IMR-90 (cell line): Measurements from ENCODE around the gene CEP41. TPM values are rescaled to one million over a fixed set of nuclear protein-coding genes. Genes with fewer than 3 reads are reported as not detected.

Experiments
- ATAC-seq: fragments of 200-7000 bp; cut with Tn5 transposase; 2 replicates; pipeline ENCODE4 v1.9.1; 2020; ENCODE audit warnings: low read depth, mild to moderate bottlenecking, moderate library complexity
- BruUV-seq: library from RNA; stranded (reverse); fragments of 400-500 nt; replicated peaks from 2 replicates; lab custom pipeline; 2021; lab: Mats Ljungman, UMichigan
- CTCF ChIA-PET: fragments of 300-600 bp; formaldehyde crosslinking; extraction: SDS; loops from one replicate; lab custom pipeline; 2021; ENCODE audit warnings: antibody characterized with exemption; lab: Yijun Ruan, JAX
- POLR2A ChIA-PET: fragments of 300-600 bp; sonication (Branson Sonifier 250); formaldehyde crosslinking; loops from one replicate; lab custom pipeline; 2022; ENCODE audit warnings: antibody characterized with exemption; ENCODE audit not compliant: unreplicated experiment; lab: Charles Lee
- DNase-seq: peaks from one replicate; pipeline ENCODE4 v3.0.0; 2013
- H2AFZ ChIP-seq: replicated peaks from 2 replicates; pipeline ENCODE3; 2013; ENCODE audit warnings: low read length, mild to moderate bottlenecking; ENCODE audit not compliant: poor library complexity
- H2AK5ac ChIP-seq: 2 replicates; pipeline ENCODE4 v1.6.1; 2013; ENCODE audit warnings: low read depth, low read length, inconsistent platforms
- H2AK9ac ChIP-seq: replicated peaks from 2 replicates; pipeline ENCODE3; 2013; ENCODE audit warnings: mild to moderate bottlenecking, low read depth, low read length, moderate library complexity; ENCODE audit not compliant: poor library complexity
- H2BK120ac ChIP-seq: 2 replicates; pipeline ENCODE4 v1.6.1; 2013; ENCODE audit warnings: low read depth, low read length, inconsistent platforms
- H2BK15ac ChIP-seq: 3 replicates; pipeline ENCODE4 v1.6.1; 2013; ENCODE audit warnings: low read depth, low read length, inconsistent platforms
- H2BK20ac ChIP-seq: 2 replicates; pipeline ENCODE4 v1.6.1; 2013; ENCODE audit warnings: low read depth, mild to moderate bottlenecking, inconsistent platforms, low read length, moderate library complexity
- H2BK5ac ChIP-seq: 2 replicates; pipeline ENCODE4 v1.6.1; 2013; ENCODE audit warnings: mild to moderate bottlenecking, low read depth, low read length, inconsistent platforms; ENCODE audit not compliant: poor library complexity, severe bottlenecking
- H3K14ac ChIP-seq: replicated peaks from 2 replicates; pipeline ENCODE4 v1.6.1; 2013; ENCODE audit warnings: low read depth, low read length, inconsistent platforms
- H3K18ac ChIP-seq: 2 replicates; pipeline ENCODE4 v1.6.1; 2013; ENCODE audit warnings: low read depth, low read length, control low read depth
- H3K23ac ChIP-seq: 2 replicates; pipeline ENCODE4 v1.6.1; 2013; ENCODE audit warnings: low read depth, low read length, inconsistent platforms
- H3K27ac ChIP-seq: 2 replicates; pipeline ENCODE4 v1.5.1; 2013; ENCODE audit warnings: mild to moderate bottlenecking, control low read depth, low read length; ENCODE audit not compliant: insufficient read depth
- H3K27me3 ChIP-seq: 2 replicates; pipeline ENCODE4 v1.6.1; 2013; ENCODE audit warnings: low read length; ENCODE audit not compliant: control insufficient read depth, insufficient read depth
- H3K36me3 ChIP-seq: 2 replicates; pipeline ENCODE4 v1.6.1; 2013; ENCODE audit warnings: low read length, mixed read lengths; ENCODE audit not compliant: control insufficient read depth, insufficient read depth
- H3K4ac ChIP-seq: 2 replicates; pipeline ENCODE4 v1.6.1; 2013; ENCODE audit warnings: low read depth, low read length, inconsistent platforms
- H3K4me1 ChIP-seq: 2 replicates; pipeline ENCODE4 v1.6.1; 2013; ENCODE audit warnings: low read length, mixed read lengths; ENCODE audit not compliant: control insufficient read depth, insufficient read depth
- H3K4me2 ChIP-seq: 2 replicates; pipeline ENCODE4 v1.6.1; 2013; ENCODE audit warnings: low read depth, mild to moderate bottlenecking, control low read depth, low read length, moderate library complexity
- H3K4me3 ChIP-seq: 2 replicates; pipeline ENCODE4 v1.5.1; 2013; ENCODE audit warnings: low read depth, mild to moderate bottlenecking, control low read depth, low read length, moderate library complexity; ENCODE audit not compliant: insufficient read depth
- H3K56ac ChIP-seq: 2 replicates; pipeline ENCODE4 v1.6.1; 2013; ENCODE audit warnings: low read length, inconsistent platforms; ENCODE audit not compliant: insufficient read depth; ENCODE audit errors: extremely low read depth
- H3K79me1 ChIP-seq, 2 experiments: 2 replicates each; pipeline ENCODE4 v1.6.1; 2013; ENCODE audit warnings: low read length in 2 of 2, inconsistent platforms in 1 of 2, low read depth in 1 of 2
- H3K9ac ChIP-seq: 2 replicates; pipeline ENCODE4 v1.6.1; 2013; ENCODE audit warnings: low read depth, low read length, control low read depth
- H3K9me1 ChIP-seq: 2 replicates; pipeline ENCODE4 v1.6.1; 2013; ENCODE audit warnings: low read length, inconsistent platforms; ENCODE audit not compliant: insufficient read depth
- H3K9me3 ChIP-seq: 2 replicates; pipeline ENCODE4 v1.6.1; 2013; ENCODE audit warnings: low read length; ENCODE audit not compliant: control insufficient read depth, insufficient read depth
- H4K20me1 ChIP-seq: 2 replicates; pipeline ENCODE4 v1.6.1; 2013; ENCODE audit warnings: low read length, inconsistent platforms; ENCODE audit not compliant: insufficient read depth
- H4K5ac ChIP-seq: 2 replicates; pipeline ENCODE4 v1.6.1; 2013; ENCODE audit warnings: mild to moderate bottlenecking, low read depth, low read length, control low read depth
- H4K8ac ChIP-seq, 2 experiments: 2 replicates each; pipeline ENCODE4 v1.6.1; 2013; ENCODE audit warnings: low read depth in 2 of 2, low read length in 2 of 2, control low read depth in 1 of 2, inconsistent platforms in 1 of 2
- H4K91ac ChIP-seq: 2 replicates; pipeline ENCODE4 v1.6.1; 2013; ENCODE audit warnings: low read depth, low read length, inconsistent platforms; ENCODE audit not compliant: insufficient read depth
- BHLHE40 ChIP-seq: fragments of 150-350 bp; IDR thresholded peaks from 2 replicates; pipeline ENCODE4 v1.6.1; 2016; ENCODE audit warnings: mild to moderate bottlenecking, low read depth, low read length
- CEBPB ChIP-seq: IDR thresholded peaks from 2 replicates; pipeline ENCODE4 v1.6.1; 2012; ENCODE audit warnings: low read depth, low read length, improper control_type of control experiment
- CHD1 ChIP-seq: IDR thresholded peaks from 2 replicates; pipeline ENCODE4 v1.6.1; 2012; ENCODE audit warnings: low read depth, low read length, improper control_type of control experiment
- FOS ChIP-seq: fragments of 150-350 bp; IDR thresholded peaks from 2 replicates; pipeline ENCODE4 v1.6.1; 2016; ENCODE audit warnings: low read depth, low read length
- MAFK ChIP-seq: IDR thresholded peaks from 2 replicates; pipeline ENCODE4 v1.6.1; 2012; ENCODE audit warnings: low read depth, low read length, improper control_type of control experiment
- MAZ ChIP-seq: IDR thresholded peaks from 2 replicates; pipeline ENCODE4 v1.6.1; 2012; ENCODE audit warnings: low read depth, mild to moderate bottlenecking, low read length, improper control_type of control experiment, moderate library complexity, borderline replicate concordance
- NFE2L2 ChIP-seq: fragments of 150-350 bp; IDR thresholded peaks from 2 replicates; pipeline ENCODE4 v1.6.1; 2016; ENCODE audit warnings: low read depth, mild to moderate bottlenecking, low read length
- POLR2A ChIP-seq: IDR thresholded peaks from 2 replicates; pipeline ENCODE4 v1.6.1; 2012; ENCODE audit warnings: mild to moderate bottlenecking, low read depth, low read length
- RAD21 ChIP-seq: IDR thresholded peaks from 2 replicates; pipeline ENCODE4 v1.6.1; 2012; ENCODE audit warnings: low read length, improper control_type of control experiment
- RCOR1 ChIP-seq: IDR thresholded peaks from 2 replicates; pipeline ENCODE4 v1.6.1; 2012; ENCODE audit warnings: mild to moderate bottlenecking, low read length, improper control_type of control experiment; ENCODE audit not compliant: insufficient replicate concordance
- RFX5 ChIP-seq: IDR thresholded peaks from 2 replicates; pipeline ENCODE4 v1.8.0; 2012; ENCODE audit warnings: low read depth, mild to moderate bottlenecking, low read length, moderate library complexity
- SMC3 ChIP-seq: fragments of 150-350 bp; IDR thresholded peaks from 2 replicates; pipeline ENCODE4 v1.6.1; 2016; ENCODE audit warnings: low read depth, mild to moderate bottlenecking, antibody characterized with exemption, low read length, moderate library complexity
- USF2 ChIP-seq: fragments of 150-350 bp; IDR thresholded peaks from 2 replicates; pipeline ENCODE4 v1.6.1; 2017; ENCODE audit warnings: mild to moderate bottlenecking, antibody characterized with exemption, low read length, low read depth
- WGBS, 2 experiments: methylation state at CpG; one replicate each; pipeline versions ENCODE4 v1.1.5 to v1.1.7; 2013; ENCODE audit warnings: missing lambda C conversion rate in 2 of 2; ENCODE audit not compliant: insufficient read length in 1 of 2; ENCODE audit errors: extremely low coverage in 2 of 2; 5-methylcytosine and 5-hydroxymethylcytosine counted together
- dilution Hi-C: fragments of 300-500 bp; cut with HindIII; formaldehyde crosslinking; loops from one replicate; pipeline ENCODE4 v1.14.3; 2018; ENCODE audit warnings: low sequenced_read_pairs; ENCODE audit not compliant: unreplicated experiment
- in situ Hi-C: fragments of 300-500 bp; cut with MboI; formaldehyde crosslinking; loops from 3 replicates; pipeline ENCODE4 v1.14.3; 2019; ENCODE audit warnings: low sequenced_read_pairs, inconsistent platforms, mixed read lengths
- intact Hi-C: fragments of 100-400 bp; cut with micrococcal nuclease; formaldehyde crosslinking; loops from 2 replicates; pipeline ENCODE4 v1.10.0; 2022
- polyA plus RNA-seq, 3 experiments: library from polyadenylated mRNA; depleted of rRNA; stranded (reverse); fragments of >200 nt; gene quantifications; 2 replicates each; pipeline ENCODE4 v1.2.3, GENCODE V29; 2012; ENCODE audit warnings: low replicate concordance in 1 of 3
- total RNA-seq: library from RNA; depleted of rRNA; stranded (reverse); fragments of >200 nt; gene quantifications from 2 replicates; pipeline ENCODE4 v1.2.3, GENCODE V29; 2012
- TF ChIP-seq, protein P1 (sequence below): fragments of 150-350 bp; IDR thresholded peaks from 2 replicates; pipeline ENCODE4 v1.6.1; 2016; ENCODE audit warnings: low read depth, mild to moderate bottlenecking, low read length, moderate library complexity, borderline replicate concordance
- TF ChIP-seq, protein P2 (sequence below): conservative IDR thresholded peaks from 2 replicates; pipeline ENCODE4 v1.5.1; 2012; ENCODE audit warnings: mild to moderate bottlenecking, low read depth, low read length, improper control_type of control experiment

The CEP41 gene
- total and polyA plus RNA-seq, 2 of the 4 experiments (the other 2 are of a cell fraction) = 12.2 to 21.9 TPM

- Histone ChIP-seq H2AK9ac (peak overlapping the region; percentile 78), H2AK5ac (peak overlapping the region; percentile 66; the same call in 1 of the 2 replicates), H3K23ac (no peak overlapping the region), H3K9ac (no peak overlapping the region), H3K4me3 (no peak overlapping the region), H3K56ac (no peak overlapping the region), H2BK5ac (no peak overlapping the region), H4K8ac (no peak overlapping the region), H4K91ac (peak overlapping the region; percentile 45; the same call in 1 of the 2 replicates), H2BK15ac (no peak overlapping the region; the same call in 2 of the 3 replicates), H3K27ac (no peak overlapping the region), H3K4ac (no peak overlapping the region), H2BK20ac (peak overlapping the region; percentile 24; the same call in 1 of the 2 replicates), H4K20me1 (no peaks in the 10 kb centered on the region), H4K5ac (no peak overlapping the region), H3K79me1 (no peaks in the 10 kb centered on the region), H3K27me3 (no peaks in the 10 kb centered on the region), H3K4me2 (no peak overlapping the region), H2BK120ac (0 out of 2 replicates have a peak overlapping the region, but pooled peaks have one; percentile 9), H3K18ac (no peak overlapping the region), H3K36me3 (no peaks in the 10 kb centered on the region), H2AFZ (peak overlapping the region; percentile 43), H3K9me3 (no peaks in the 10 kb centered on the region), H3K9me1 (0 out of 2 replicates have a peak, but pooled peaks cover 6% of the 10 kb centered on the region), H3K4me1 (peaks cover 13% of the 10 kb centered on the region), H3K14ac (no peak overlapping the region)
- dilution Hi-C loops (no loop called here), in situ Hi-C loops (no loop called here), intact Hi-C loops (no loop called here)
- BruUV-seq = no TSS peak
- no peak for ATAC-seq
- ChIA-PET POLR2A (no interaction called here), CTCF (no interaction called here)
- WGBS, 2 experiments = 86% methylated on average over 1 of the region's 13 CpGs; no CpG with 5 or more reads in 1 of the 2 experiments
- DNase-seq = no peak
- no peak for TF ChIP-seq BHLHE40
- no peak for TF ChIP-seq CHD1
- no peak for TF ChIP-seq RCOR1
- no peak for TF ChIP-seq MAZ
- no peak for TF ChIP-seq RFX5
- no peak for TF ChIP-seq MAFK
- TF ChIP-seq CEBPB = no peak
- TF ChIP-seq, protein P1, sequence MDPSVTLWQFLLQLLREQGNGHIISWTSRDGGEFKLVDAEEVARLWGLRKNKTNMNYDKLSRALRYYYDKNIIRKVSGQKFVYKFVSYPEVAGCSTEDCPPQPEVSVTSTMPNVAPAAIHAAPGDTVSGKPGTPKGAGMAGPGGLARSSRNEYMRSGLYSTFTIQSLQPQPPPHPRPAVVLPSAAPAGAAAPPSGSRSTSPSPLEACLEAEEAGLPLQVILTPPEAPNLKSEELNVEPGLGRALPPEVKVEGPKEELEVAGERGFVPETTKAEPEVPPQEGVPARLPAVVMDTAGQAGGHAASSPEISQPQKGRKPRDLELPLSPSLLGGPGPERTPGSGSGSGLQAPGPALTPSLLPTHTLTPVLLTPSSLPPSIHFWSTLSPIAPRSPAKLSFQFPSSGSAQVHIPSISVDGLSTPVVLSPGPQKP = no peak
- no peak for TF ChIP-seq RAD21
- TF ChIP-seq NFE2L2 = no peak
- TF ChIP-seq POLR2A = no peak
- no peak for TF ChIP-seq SMC3
- TF ChIP-seq, protein P2, sequence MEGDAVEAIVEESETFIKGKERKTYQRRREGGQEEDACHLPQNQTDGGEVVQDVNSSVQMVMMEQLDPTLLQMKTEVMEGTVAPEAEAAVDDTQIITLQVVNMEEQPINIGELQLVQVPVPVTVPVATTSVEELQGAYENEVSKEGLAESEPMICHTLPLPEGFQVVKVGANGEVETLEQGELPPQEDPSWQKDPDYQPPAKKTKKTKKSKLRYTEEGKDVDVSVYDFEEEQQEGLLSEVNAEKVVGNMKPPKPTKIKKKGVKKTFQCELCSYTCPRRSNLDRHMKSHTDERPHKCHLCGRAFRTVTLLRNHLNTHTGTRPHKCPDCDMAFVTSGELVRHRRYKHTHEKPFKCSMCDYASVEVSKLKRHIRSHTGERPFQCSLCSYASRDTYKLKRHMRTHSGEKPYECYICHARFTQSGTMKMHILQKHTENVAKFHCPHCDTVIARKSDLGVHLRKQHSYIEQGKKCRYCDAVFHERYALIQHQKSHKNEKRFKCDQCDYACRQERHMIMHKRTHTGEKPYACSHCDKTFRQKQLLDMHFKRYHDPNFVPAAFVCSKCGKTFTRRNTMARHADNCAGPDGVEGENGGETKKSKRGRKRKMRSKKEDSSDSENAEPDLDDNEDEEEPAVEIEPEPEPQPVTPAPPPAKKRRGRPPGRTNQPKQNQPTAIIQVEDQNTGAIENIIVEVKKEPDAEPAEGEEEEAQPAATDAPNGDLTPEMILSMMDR = no peak
- TF ChIP-seq USF2 = no peak
- no peak for TF ChIP-seq FOS
These were observed 55.8 kb downstream of the CEP41 start for GRCh38 chr7:130384841-130385599.
